Left cardiac atrium (tissue), 4 donors: ENCODE data around the gene AKIRIN2. TPM values are rescaled to one million over a fixed set of nuclear protein-coding genes. Genes with fewer than 3 reads are reported as not detected.
A peak's percentile ranks its signal among the peaks of the same experiment; 100 is the strongest.
"Not testable (repeated sequence)": the region's sequence is repeated elsewhere in the genome, so short reads cannot be mapped to it uniquely, and the experiment has no call there.

ENCODE experiments used
- ATAC-seq, 2 donors: fragments of 200-7000 bp; cut with Tn5 transposase; one replicate each; pipeline ENCODE4 v1.9.1; 2020; ENCODE audit warnings: mild to moderate bottlenecking in 2 of 2, moderate library complexity in 2 of 2
- DNase-seq: peaks from one replicate; pipeline ENCODE4 v3.0.0-alpha.2; 2020
- intact Hi-C, 2 donors: fragments of 100-400 bp; cut with DNase I; formaldehyde crosslinking; loops; one replicate each; pipeline versions ENCODE4 v1.14.1 to v1.15.1; 2022 to 2023
- total RNA-seq, 2 donors: library from RNA; stranded (reverse); fragmentation: NEBNext Ultra II Directional; extraction: Animal tissue kit (Norgen Biotek cat#: 25700); gene quantifications; one replicate each; pipeline ENCODE4 v1.2.1, GENCODE V29; 2021
- donor health status: DM: no; HTN: yes; CAD: no.
- donor health status: DM: no; HTN: yes; CAD: no; lungs with severe emphysema.
- donor health status: DM: yes; HTN: yes; CAD: no.
- donor health status: Dilated cardiomyopathy.

The AKIRIN2 gene
- total RNA-seq, 2 donors from 2014 or later, result 34.0 to 38.1 TPM

DNA sequence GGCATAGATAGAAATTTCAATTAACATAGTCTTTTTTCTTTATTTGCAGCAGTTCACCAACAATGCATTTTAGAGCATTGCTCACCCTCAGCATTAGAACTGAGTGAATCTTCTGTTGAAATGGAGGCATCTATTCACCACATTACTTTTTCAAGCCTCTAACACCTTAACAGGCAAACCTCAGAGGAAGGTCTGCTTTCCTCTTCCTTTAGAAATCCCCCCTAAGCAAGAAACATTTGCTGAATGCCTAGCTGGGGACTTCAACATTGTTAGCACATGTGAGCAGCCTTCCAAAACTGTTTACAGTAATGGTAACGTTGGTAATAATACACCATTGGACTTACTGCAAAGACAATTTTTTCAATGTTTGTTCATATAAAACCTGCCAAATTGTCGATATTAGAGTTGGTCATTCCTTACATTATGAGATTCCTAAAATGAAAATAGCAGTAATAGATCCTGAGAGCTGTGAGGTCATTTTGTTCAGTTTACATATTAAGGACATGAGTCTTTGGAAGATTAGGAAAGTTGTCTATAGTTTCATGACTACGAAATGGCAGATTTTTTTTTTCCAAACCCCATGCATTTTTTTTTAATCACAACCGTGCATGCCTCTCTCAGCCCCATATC lies 20.6 kb upstream of the AKIRIN2 start:
- ATAC-seq, result no peak
- intact Hi-C loops, result no loop called here
- no peak for DNase-seq

DNA sequence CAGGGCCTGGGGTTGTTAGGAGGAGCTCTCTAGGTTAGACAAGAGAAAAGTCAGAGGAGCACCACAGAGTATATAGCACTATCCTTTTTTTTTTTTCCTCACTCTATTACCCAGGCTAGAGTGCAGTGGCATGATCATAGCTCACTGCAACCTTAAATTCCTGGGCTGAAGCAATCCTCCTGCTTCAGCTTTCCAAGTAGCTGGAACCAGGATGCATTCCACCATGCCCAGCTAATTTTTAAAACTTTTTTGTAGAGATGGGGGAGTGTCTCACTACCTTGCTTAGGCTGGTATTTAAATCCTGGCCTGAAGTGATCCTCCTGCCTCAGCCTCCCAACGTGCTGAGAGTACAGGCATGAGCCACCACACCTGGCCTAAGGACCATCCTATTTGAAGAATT lies 19.3 kb upstream of the AKIRIN2 start:
- intact Hi-C loops, result no loop called here
- ATAC-seq, result no peak
- no peak for DNase-seq

DNA sequence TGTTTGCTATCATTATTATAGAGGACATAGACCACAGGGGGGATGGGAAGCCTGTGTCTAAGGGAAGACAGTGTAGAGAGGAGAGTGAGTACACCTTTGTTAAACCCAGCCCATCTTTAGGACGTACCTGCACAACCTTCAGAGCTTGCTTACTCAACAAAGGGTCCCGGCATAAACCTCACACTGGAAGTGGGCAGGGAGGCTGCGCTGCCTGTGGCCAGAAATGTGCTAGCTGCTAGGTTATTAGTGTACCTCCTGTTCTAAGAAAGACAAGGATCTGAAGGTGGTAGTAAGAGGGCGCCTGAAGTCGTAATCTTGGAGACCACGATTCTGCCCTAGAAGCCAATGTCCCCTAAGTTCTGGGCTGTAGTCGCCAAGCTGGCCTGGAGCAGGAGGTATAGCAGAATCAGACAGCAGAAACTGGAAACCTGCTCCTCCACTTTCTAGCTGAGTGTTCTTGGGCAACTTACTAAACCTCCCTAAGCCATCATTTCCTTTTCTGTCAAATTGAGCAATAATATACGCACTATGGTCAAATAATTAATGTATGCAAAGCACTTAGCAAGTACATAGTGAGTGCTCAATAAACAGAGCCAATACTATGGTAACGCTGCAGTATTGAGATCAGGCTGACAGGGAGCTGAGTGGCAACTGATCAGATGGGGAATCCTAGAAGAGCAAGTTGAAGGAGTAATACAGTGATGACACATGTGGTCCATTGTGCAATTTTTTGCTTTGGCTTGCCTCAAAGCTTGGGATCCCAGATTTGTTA lies 16.8 kb upstream of the AKIRIN2 start:
- ATAC-seq (peak in 1 of 2 donors; percentile 12), DNase-seq (no peak)

DNA sequence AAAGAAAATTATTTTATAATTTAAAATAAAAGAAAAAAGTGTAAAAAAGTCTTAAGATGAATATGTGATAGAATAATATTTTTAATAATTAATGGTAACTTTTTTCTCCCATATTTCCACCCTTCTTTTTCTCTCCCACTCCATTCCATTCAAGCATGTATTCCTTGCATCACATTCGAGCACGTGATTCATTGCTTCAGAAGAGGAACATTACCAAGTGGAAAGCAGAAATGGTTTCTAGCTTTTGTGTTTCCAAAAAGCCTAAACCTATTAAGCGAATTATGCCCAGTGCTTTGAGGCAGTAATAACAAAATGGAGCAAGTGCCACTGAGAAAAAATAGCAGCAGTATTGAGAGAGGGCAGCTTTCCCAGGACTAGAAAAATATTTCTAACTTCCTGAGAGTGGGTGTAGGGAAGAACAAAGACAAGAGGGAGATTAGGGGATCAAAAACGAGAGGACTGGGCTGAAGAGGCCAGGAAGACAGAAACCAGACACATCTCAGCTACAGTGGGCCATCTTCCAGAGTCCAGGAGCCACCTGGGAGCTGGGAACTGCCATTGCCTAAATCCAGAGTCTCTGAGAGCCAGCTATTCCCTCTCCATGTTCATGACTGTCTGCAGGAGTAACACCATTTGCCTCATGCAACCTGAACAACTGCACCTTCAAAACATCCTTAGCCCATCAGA lies 15.0 kb upstream of the AKIRIN2 start:
- intact Hi-C loops, result no loop called here
- ATAC-seq, result peak; percentile 58 to 65
- DNase-seq, result no peak

More for the DNA sequence above, 16.8 kb upstream of the AKIRIN2 start:
- intact Hi-C loops, result no loop called here

DNA sequence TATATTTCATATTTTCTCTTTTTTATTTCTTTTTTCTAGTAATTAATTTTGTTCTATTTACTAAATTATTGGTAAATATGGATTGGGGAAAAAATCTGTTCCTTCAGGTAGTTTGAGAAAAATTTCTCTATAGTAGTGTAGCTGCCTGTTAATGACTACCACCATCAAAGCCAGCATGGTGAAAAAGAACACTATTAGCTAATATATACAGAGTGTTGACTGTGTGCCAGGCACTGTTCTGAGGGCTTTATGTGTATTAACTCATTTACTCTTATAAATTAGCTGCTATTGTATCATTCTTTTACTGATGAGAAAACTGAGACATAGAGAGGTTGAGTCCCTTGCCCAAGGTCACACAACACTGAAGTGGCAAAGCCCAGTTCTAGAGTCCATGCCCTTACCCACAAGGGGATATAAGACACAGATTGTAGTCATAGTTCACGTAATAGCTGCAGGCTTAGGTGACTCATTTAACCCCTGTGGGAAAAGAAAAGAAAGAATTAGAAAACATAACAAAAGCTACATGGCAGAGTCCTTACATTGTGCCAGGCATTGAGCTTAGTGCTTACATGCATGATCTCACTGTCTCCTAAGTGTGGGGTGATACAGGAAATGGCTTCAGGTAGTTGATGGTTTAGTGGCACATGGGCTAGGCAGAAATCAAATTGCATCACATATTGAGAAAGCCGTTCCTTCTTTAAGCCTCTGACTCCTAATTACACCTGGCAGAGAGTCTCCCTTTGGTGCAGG lies 12.2 kb upstream of the AKIRIN2 start:
- DNase-seq, result no peak
- no peak for ATAC-seq
- intact Hi-C loops, result no loop called here

DNA sequence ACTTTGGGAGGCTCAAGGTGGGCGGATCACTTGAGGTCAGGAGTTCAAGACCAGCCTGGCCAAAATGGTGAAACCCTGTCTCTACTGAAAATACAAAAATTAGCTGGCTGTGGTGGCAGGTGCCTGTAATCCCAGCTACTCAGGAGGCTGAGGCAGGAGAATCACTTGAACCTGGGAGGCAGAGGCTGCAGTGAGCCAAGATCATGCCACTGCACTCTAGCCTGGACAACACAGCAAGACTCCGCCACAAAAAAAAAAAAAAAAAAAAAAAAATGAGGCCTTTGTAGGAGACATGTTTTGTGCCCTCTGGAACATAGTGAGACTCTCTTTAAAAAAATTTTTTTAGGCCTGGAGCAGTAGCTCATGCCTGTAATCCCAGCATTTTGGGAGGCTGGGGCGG lies 10.7 kb upstream of the AKIRIN2 start:
- ATAC-seq, intact Hi-C loops, DNase-seq: not testable (repeated sequence)

DNA sequence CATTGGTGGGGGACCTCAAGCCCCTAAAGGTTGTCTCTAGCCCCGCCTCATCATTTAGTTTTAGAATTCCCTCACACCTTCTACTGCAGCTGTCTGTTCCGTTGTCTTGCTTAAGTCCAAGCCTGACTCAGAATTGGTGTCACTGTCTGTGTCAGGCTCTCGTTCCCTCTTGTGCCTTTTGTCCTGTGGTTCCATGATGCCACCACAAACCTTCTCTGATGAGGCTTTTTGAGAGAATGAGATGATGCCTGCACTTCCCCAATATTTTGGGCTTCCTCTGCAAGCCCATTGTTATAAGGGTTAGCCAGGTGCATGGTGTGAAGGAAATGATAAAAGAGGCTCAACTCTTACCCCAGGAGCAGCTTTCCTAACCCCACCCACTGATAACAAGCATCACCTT lies 8.1 kb upstream of the AKIRIN2 start:
- intact Hi-C loops, result no loop called here
- DNase-seq (no peak), ATAC-seq (no peak)

DNA sequence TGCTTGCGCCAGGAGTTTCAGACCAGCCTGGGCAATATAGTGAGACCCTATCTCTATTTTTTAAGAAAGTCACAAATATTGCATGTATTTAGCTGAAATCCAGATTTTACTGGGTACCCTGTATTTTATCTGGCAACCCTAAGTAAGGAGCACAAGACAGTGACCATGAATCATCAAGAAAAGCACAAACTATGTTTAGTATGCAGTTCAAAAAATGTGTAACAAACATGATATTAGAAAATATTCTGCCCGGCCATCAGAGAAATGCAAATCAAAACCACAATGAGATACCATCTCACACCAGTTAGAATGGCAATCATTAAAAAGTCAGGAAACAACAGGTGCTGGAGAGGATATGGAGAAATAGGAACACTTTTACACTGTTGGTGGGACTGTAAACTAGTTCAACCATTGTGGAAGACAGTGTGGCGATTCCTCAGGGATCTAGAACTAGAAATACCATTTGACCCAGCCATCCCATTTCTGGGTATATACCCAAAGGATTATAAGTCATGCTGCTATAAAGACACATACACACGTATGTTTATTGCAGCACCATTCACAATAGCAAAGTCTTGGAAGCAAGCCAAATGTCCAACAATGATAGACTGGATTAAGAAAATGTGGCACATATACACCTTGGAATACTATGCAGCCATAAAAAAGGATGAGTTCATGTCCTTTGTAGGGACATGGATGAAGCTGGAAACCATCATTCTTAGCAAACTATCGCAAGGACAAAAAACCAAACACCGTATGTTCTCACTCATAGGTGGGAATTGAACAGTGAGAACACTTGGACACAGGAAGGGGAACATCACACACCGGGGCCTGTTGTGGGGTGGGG lies 6.8 kb upstream of the AKIRIN2 start:
- intact Hi-C loops, result loop anchor here in 1 of 2 donors (10.0 kb wide), 1 partner anchor 86 kb away; no protein-coding TSS in a partner anchor

DNA sequence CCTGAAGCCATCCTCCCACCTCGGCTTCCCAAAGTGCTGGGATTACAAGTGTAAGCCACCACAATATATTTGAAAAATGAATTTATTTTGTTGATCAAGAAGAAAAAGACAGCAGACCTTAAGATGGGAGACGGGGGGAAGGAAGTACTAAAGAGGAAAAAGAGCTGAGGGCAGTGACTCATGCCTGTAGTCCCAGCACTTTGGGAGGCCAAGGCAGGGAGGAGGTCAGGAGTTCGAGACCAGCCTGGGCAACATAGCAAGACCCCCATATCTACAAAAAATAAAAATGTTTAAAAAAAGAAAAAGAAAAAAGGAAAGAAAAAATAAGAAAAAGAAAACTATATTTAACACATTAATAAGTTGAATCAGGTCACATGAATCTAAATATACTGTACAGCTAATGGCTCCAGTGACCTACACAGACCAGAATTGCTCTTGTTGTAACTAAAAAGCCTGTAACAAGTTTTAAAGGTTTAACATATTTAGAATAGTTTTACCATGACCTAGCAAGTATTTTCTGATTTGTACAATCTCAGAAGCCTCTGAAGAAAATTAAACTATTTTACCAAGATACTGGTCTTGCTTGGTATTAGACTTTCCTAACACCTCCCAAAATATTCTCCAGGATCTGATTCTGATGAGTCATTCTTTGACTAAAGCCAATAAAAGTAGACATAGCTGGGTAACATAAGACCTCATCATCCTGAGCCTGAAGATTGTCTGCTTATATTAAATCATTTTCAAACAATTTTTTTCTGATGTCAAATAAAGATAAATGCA lies 4.3 kb upstream of the AKIRIN2 start:
- no peak for ATAC-seq
- intact Hi-C loops, result loop anchor here in 1 of 2 donors (10.0 kb wide), 1 partner anchor 88 kb away; no protein-coding TSS in a partner anchor

More for the DNA sequence above, 6.8 kb upstream of the AKIRIN2 start:
- ATAC-seq, DNase-seq: not testable (repeated sequence)

DNA sequence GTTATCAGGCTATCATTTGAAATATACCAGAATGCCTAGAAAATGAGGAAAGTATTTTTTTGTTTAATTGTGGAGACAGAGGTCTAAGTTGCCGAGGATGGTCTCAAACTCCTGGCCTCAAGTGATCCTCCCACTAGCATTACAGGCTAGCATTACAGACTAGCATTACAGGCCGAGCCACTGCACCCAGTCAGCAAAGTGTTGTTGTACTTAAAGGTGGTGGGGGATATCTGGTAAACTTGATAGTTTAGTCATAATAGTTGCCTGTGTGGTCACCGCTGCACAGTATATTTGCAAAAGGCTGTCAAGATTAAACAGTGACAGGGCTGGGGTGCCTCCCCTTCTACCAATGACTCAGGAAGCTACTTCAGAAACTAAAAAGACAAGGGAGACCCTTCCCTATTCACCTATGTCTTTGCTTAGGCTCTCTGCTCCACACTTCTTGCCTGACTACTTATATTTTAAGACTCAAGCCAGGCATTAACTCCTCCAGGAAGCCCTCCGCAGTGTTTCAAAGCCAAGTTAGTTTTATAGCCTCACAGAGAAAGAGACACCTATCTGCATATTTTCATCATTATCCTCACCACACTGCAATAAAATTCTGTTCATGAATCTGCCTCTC lies 3.1 kb upstream of the AKIRIN2 start:
- DNase-seq (no peak), ATAC-seq (no peak)
- intact Hi-C loops, result loop anchor here in 1 of 2 donors (10.0 kb wide), 1 partner anchor 90 kb away; no protein-coding TSS in a partner anchor

More for the DNA sequence above, 4.3 kb upstream of the AKIRIN2 start:
- DNase-seq, result no peak

DNA sequence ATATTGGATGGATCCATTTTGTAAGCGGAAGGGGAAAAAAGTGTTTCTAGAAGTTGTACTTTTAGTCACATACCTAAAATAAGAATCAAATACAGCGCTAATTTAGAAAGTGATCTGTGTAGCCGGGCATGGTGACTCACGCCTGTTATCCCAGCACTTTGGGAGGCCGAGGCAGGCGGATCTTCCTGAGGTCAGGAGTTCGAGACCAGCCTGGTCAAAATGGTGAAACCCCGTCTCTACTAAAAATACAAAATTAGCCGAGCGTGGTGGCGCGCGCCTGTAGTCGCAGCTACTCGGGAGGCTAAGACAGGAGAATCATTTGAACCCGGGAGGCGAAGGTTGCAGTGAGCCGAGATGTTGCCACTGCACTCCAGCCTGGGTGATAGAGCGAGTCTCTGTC lies 1.0 kb upstream of the AKIRIN2 start:
- ATAC-seq, DNase-seq: not testable (repeated sequence)
- intact Hi-C loops, result loop anchor here in 1 of 2 donors (10.0 kb wide), 1 partner anchor 92 kb away; no protein-coding TSS in a partner anchor

DNA sequence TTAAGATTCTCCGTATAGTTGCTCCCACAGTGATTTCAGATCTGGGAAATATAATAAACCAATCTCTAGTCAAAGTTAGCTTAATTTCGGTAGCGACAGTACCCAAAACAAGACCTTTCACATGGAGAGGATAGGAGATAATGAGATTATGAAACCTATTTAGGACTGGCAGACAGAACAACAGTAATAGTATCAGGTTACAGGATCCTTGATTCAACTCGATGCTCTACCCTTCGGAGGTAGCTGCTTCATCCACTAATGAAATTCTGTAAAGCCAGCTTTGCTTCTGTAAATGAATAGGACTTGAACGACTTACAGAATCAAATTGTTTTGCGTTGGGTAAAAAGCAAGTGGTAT lies 534 bp upstream of the AKIRIN2 start:
- DNase-seq (no peak), ATAC-seq (peak in 1 of 2 donors; percentile 8)
- intact Hi-C loops, result loop anchor here in 1 of 2 donors (10.0 kb wide), 1 partner anchor 92 kb away; no protein-coding TSS in a partner anchor

DNA sequence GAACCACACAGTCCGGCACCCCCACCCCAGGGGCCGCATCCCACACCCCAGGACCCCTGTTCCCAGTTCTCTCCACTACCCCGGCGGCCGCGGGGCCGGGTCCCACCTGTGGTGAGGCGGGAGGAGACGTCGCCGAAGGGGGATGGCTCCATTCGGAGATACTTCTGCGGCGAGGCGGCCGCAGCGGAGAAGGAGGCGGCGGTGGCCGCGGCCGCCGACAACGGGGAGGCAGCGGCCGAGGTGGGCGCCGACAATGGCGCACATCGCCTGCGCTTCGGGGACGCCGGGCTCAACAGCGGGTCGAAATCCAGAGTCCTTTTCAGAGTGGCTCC lies 723 bp downstream of the AKIRIN2 start:
- ATAC-seq, result no peak
- DNase-seq, result no peak
- intact Hi-C loops, result loop anchor here in 1 of 2 donors (10.0 kb wide), 1 partner anchor 93 kb away; no protein-coding TSS in a partner anchor

DNA sequence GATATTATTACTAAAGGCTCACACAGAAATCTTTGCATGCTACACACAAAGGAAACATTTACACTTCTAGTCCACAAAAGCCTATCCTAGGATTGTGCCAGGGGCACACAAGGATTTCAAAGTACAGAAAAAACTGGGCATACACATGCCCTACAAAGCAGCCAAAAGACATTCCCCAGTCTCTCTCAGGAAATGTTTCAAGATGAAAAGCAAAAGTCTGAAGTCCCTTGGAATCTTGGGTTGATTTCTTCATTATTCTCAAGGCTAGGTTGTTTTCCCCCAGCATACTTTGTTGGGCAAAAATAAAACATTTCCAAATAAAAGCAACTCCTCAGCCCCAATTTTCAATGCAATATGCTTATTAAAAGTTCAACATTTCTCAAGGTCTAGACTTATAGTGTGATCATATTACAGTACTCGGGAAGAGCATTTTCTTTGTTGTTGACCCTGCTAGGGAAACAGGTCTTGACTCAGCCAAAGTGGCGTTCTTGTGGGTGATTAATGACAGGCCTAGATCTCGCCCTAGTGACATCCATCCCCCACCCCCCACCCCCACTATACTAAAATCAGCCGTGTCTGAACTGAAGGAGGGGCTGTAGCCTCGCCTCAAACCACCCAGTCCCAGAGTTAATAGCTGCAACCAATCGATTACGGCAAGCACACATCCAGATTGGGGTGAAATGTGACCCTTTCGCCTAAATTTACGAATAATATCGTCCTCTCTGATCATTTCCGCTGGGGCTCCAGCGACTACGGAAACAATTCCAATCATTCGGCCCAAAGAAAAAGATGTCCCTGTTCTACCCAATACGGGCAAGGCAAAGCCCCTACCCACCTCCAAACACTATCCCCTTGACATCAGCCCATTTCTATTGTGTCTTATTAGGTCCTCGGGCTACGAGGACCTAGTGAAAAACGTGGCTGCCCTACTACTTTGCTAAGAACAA lies 1.4 kb downstream of the AKIRIN2 start:
- intact Hi-C loops, result loop anchor here in 1 of 2 donors (10.0 kb wide), 1 partner anchor 94 kb away; no protein-coding TSS in a partner anchor
- DNase-seq (no peak), ATAC-seq (peak; percentile 4 to 10)

DNA sequence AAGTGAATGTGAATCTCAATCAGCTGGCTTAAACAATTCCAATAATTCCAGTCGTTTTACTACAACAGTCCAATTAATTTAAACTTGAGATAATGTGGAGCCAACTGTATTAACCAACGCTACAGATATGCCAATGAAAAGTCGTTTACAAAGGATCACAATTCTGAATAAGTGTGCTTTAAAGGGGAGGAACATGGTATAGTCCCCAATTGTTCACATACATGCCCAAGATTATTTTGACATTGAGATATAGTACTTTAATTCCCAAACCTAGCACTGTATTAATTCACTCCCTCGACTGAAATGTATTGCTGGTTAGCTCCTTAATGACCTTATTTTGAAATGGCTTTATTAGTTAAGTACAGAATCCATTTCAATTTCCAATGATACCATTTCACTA lies 2.5 kb downstream of the AKIRIN2 start:
- no peak for DNase-seq
- ATAC-seq, result no peak
- intact Hi-C loops, result loop anchor here in 1 of 2 donors (10.0 kb wide), 1 partner anchor 115 kb away; the partner anchor contains the start of gene RARS2

DNA sequence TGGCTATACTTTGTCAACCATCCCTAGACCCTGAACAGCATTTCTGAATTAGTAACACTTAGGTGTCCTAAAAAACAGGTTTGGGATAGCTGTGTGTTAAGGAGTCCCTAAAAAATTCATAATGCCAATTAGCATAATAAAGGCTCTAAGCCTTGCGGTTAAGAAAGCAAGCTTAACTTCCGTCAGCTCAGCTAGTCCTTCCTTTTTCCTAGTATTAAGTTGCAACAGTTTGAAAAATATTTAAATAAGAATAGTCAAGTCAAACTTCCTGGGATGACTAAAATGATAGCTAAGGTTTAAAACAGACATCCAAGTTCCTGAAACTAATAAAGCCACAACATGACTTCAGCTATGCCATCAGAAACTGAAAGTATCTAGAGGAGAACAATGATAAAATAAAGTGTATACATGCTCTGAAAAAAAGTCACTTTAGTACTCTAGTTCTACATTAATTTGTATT lies 3.5 kb downstream of the AKIRIN2 start:
- ATAC-seq, result no peak
- intact Hi-C loops, result loop anchor here in 1 of 2 donors (10.0 kb wide), 1 partner anchor 114 kb away; the partner anchor contains the start of gene RARS2
- DNase-seq, result no peak
